ENCODE data around the gene HOXB5.

GRCh38 chr17:48562934-48563333, 30.6 kb downstream of the HOXB5 start:
- no peak for TF ChIP-seq CTCF (conservative IDR thresholded peaks at IDR 0.05; ENCODE audit: low read depth, low read length)
- no peak for TF ChIP-seq RFX5 (IDR thresholded peaks at IDR 0.05; ENCODE audit: low read depth, low read length)
- TF ChIP-seq MAFK (IDR thresholded peaks at IDR 0.05; ENCODE audit: low read depth, low read length) = no peak
- TF ChIP-seq RCOR1 (IDR thresholded peaks at IDR 0.05; ENCODE audit: insufficient replicate concordance, low read length) = no peak
- no peak for TF ChIP-seq POLR2A (IDR thresholded peaks at IDR 0.05; ENCODE audit: low read depth, low read length)
- TF ChIP-seq MXI1 (IDR thresholded peaks at IDR 0.05; ENCODE audit: borderline replicate concordance, low read depth, low read length) = no peak
- TF ChIP-seq, protein P1, sequence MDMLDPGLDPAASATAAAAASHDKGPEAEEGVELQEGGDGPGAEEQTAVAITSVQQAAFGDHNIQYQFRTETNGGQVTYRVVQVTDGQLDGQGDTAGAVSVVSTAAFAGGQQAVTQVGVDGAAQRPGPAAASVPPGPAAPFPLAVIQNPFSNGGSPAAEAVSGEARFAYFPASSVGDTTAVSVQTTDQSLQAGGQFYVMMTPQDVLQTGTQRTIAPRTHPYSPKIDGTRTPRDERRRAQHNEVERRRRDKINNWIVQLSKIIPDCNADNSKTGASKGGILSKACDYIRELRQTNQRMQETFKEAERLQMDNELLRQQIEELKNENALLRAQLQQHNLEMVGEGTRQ (IDR thresholded peaks at IDR 0.05; ENCODE audit: low read depth, low read length) = no peak
- no peak for TF ChIP-seq CEBPB (IDR thresholded peaks at IDR 0.05; ENCODE audit: low read depth, low read length)
- TF ChIP-seq, protein P2, sequence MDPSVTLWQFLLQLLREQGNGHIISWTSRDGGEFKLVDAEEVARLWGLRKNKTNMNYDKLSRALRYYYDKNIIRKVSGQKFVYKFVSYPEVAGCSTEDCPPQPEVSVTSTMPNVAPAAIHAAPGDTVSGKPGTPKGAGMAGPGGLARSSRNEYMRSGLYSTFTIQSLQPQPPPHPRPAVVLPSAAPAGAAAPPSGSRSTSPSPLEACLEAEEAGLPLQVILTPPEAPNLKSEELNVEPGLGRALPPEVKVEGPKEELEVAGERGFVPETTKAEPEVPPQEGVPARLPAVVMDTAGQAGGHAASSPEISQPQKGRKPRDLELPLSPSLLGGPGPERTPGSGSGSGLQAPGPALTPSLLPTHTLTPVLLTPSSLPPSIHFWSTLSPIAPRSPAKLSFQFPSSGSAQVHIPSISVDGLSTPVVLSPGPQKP (IDR thresholded peaks at IDR 0.05; ENCODE audit: borderline replicate concordance, low read depth, low read length) = no peak
- no peak for TF ChIP-seq BHLHE40 (IDR thresholded peaks at IDR 0.05; ENCODE audit: low read depth, low read length)
- no peak for TF ChIP-seq FOS (IDR thresholded peaks at IDR 0.05; ENCODE audit: low read depth, low read length)
- no peak for TF ChIP-seq CHD1 (IDR thresholded peaks at IDR 0.05; ENCODE audit: low read depth, low read length)
